Ovary (tissue), 9 donors: Measurements from ENCODE around the gene HS1BP3. TPM values are rescaled to one million over a fixed set of nuclear protein-coding genes. Genes with fewer than 3 reads are reported as not detected.

ENCODE experiments used
- DNase-seq, 5 donors: peaks; one replicate each; pipeline ENCODE4 v3.0.0-alpha.2; 2019 to 2020
- H3K27ac ChIP-seq, 2 donors: fragments of 200-600 bp; one replicate each; pipeline versions ENCODE4 v1.5.1 to v1.8.0; 2019 to 2022
- H3K27me3 ChIP-seq: fragments of 200-600 bp; one replicate; pipeline ENCODE4 v1.8.0; 2022
- H3K36me3 ChIP-seq: fragments of 200-600 bp; sonication (generic); one replicate; pipeline ENCODE4 v1.5.1; 2019
- H3K4me1 ChIP-seq: one replicate; pipeline ENCODE4 v1.8.1; 2013; ENCODE audit warnings: mild to moderate bottlenecking, moderate library complexity; ENCODE audit not compliant: insufficient read depth
- H3K4me3 ChIP-seq: fragments of 200-600 bp; sonication (generic); one replicate; pipeline ENCODE4 v1.5.1; 2017
- H3K9me3 ChIP-seq, 2 donors: fragments of 200-600 bp in 1 of 2; sonication (generic) in 1 of 2; one replicate each; pipeline versions ENCODE4 v1.5.1 to v1.8.1; 2013 to 2019; ENCODE audit warnings: mild to moderate bottlenecking in 1 of 2, moderate library complexity in 1 of 2
- CTCF ChIP-seq, 3 donors: fragments of 450-650 bp in 2 of 3; fragments of 200-600 bp in 1 of 3; IDR thresholded peaks; one replicate each; pipeline versions ENCODE4 v1.5.1 to v1.8.0; 2016 to 2022; ENCODE audit warnings: antibody characterized with exemption in 3 of 3, mild to moderate bottlenecking in 1 of 3
- EP300 ChIP-seq: sonication (generic); formaldehyde crosslinking; IDR thresholded peaks from one replicate; pipeline ENCODE4 v1.6.1; 2017; ENCODE audit warnings: antibody characterized with exemption
- POLR2A ChIP-seq: fragments of 450-650 bp; IDR thresholded peaks from one replicate; pipeline ENCODE4 v1.6.1; 2017; ENCODE audit warnings: antibody characterized with exemption, mild to moderate bottlenecking, moderate library complexity
- WGBS, 3 donors: extraction: QIAGEN DNeasy Blood & Tissue Kit in 1 of 3; methylation state at CpG; one replicate each; pipeline versions ENCODE4 v1.1.5 to v1.1.7; 2013 to 2017; 5-methylcytosine and 5-hydroxymethylcytosine counted together
- intact Hi-C, 4 donors: fragments of 100-400 bp; cut with DNase I; formaldehyde crosslinking; loops; one replicate each; pipeline versions ENCODE4 v1.11.0 to v1.15.1; 2022 to 2023
- polyA plus RNA-seq, 2 donors: library from polyadenylated mRNA; stranded (reverse); fragments of 200-250 nt in 1 of 2; fragments of 350-450 nt in 1 of 2; fragmentation: Illumina TruSeq in 1 of 2; extraction: RNeasy Lipid Tissue Mini Kit (QIAGEN cat#74804) in 1 of 2; gene quantifications; one replicate each; pipeline ENCODE4 v1.2.3, GENCODE V29; 2013 to 2014
- total RNA-seq, 7 donors: library from RNA; depleted of rRNA in 2 of 7; stranded (reverse); fragments of >200 nt in 2 of 7; fragmentation: NEBNext Ultra II Directional in 3 of 7; extraction: Animal tissue kit (Norgen Biotek cat#: 25700) in 3 of 7; gene quantifications; one replicate each; pipeline versions ENCODE4 v1.1.0 to v1.2.4, GENCODE V29; 2016 to 2023
- donor health status: DM: no; HTN: no; CAD: no; lungs with moderate emphysema.
- donor health status: DM: no; HTN: no; CAD: no.
- donor health status: Bipolar disorder and iron deficiency.
- donor health status: DM: yes; HTN: yes; CAD: no.
- donor health status: DM: no; HTN: no; CAD: no.
- donor health status: DM: yes; HTN: yes; CAD: no.

The HS1BP3 gene
- total and polyA plus RNA-seq, 9 donors, result 12.0 to 24.4 (median 22.2) TPM

- Histone ChIP-seq H3K36me3 (no peaks in the 10 kb centered on the region), H3K4me1 (peaks cover 39% of the 10 kb centered on the region), H3K4me3 (no peak overlapping the region), H3K27ac (no peak overlapping the region), H3K9me3 (no peaks in the 10 kb centered on the region), H3K27me3 (no peaks in the 10 kb centered on the region)
- DNase-seq, result peak in 3 of 5 donors; percentile 24 to 25 (median 25)
- 78 to 89% (median 80%) methylated on average over 11 of the region's 11 CpGs for WGBS, 3 donors
- TF ChIP-seq EP300 (no peak), CTCF (IDR thresholded peaks at IDR 0.05) (no peak), POLR2A (no peak)
- intact Hi-C loops, result no loop called here
Measured at GRCh38 chr2:20588918-20589871, 61.7 kb downstream of the HS1BP3 start.

GRCh38 chr2:20585710-20586594, 64.9 kb downstream of the HS1BP3 start:
- 61 to 73% (median 67%) methylated on average over 22 of the region's 22 CpGs for WGBS, 3 donors
- Histone ChIP-seq H3K4me3 (no peak overlapping the region), H3K9me3 (no peaks in the 10 kb centered on the region), H3K27me3 (no peaks in the 10 kb centered on the region), H3K27ac (no peak overlapping the region), H3K4me1 (peaks cover 22% of the 10 kb centered on the region), H3K36me3 (no peaks in the 10 kb centered on the region)
- intact Hi-C loops, result no loop called here
- DNase-seq, result peak in 2 of 5 donors; percentile 24 to 40
- no peak for TF ChIP-seq POLR2A
- TF ChIP-seq EP300, result no peak
- no peak for TF ChIP-seq CTCF (IDR thresholded peaks at IDR 0.05)

GRCh38 chr2:20585359-20585709, 65.6 kb downstream of the HS1BP3 start:
- TF ChIP-seq POLR2A, result no peak
- no peak for TF ChIP-seq CTCF (IDR thresholded peaks at IDR 0.05)
- TF ChIP-seq EP300, result no peak
- peak overlapping the region in 1 of 2 donors; percentile 62 for H3K27ac ChIP-seq
- H3K4me3 ChIP-seq, result no peak overlapping the region
- WGBS, 3 donors, result 26 to 44% (median 27%) methylated on average over 5 of the region's 5 CpGs
- H3K27me3 ChIP-seq, result no peaks in the 10 kb centered on the region
- no peaks in the 10 kb centered on the region for H3K36me3 ChIP-seq
- H3K9me3 ChIP-seq, result no peaks in the 10 kb centered on the region
- peaks cover 20% of the 10 kb centered on the region for H3K4me1 ChIP-seq
- intact Hi-C loops, result no loop called here
- no peak for DNase-seq
